HUES48 (cell line): ENCODE measurements around the gene RBMS3.

Experiments used
- H3K27ac ChIP-seq: one replicate; pipeline ENCODE4 v1.7.0; 2013; ENCODE audit warnings: low read depth, low read length, inconsistent platforms
- H3K27me3 ChIP-seq: 2 replicates; pipeline ENCODE4 v1.6.1; 2013; ENCODE audit warnings: mild to moderate bottlenecking, low read length; ENCODE audit not compliant: control insufficient read depth, insufficient read depth
- H3K36me3 ChIP-seq: 2 replicates; pipeline ENCODE4 v1.6.1; 2013; ENCODE audit warnings: low read length; ENCODE audit not compliant: control insufficient read depth, insufficient read depth
- H3K4me1 ChIP-seq: 2 replicates; pipeline ENCODE4 v1.6.1; 2013; ENCODE audit warnings: mild to moderate bottlenecking, low read length; ENCODE audit not compliant: control insufficient read depth, insufficient read depth
- H3K4me3 ChIP-seq: 2 replicates; pipeline ENCODE4 v1.5.1; 2013; ENCODE audit warnings: mild to moderate bottlenecking, low read depth, low read length
- H3K9ac ChIP-seq: 2 replicates; pipeline ENCODE4 v1.6.1; 2013; ENCODE audit warnings: mild to moderate bottlenecking, low read depth, low read length, moderate library complexity
- H3K9me3 ChIP-seq: 2 replicates; pipeline ENCODE4 v1.6.1; 2013; ENCODE audit warnings: low read length; ENCODE audit not compliant: control insufficient read depth, insufficient read depth

Gene RBMS3

GRCh38 chr3:29576181-29576580 is 295.3 kb downstream of the RBMS3 start:
- Histone ChIP-seq H3K4me1 (no peaks in the 10 kb centered on the region), H3K9me3 (no peaks in the 10 kb centered on the region), H3K27me3 (no peaks in the 10 kb centered on the region), H3K4me3 (no peak overlapping the region), H3K36me3 (no peaks in the 10 kb centered on the region), H3K27ac (no peak overlapping the region), H3K9ac (no peak overlapping the region)

DNA sequence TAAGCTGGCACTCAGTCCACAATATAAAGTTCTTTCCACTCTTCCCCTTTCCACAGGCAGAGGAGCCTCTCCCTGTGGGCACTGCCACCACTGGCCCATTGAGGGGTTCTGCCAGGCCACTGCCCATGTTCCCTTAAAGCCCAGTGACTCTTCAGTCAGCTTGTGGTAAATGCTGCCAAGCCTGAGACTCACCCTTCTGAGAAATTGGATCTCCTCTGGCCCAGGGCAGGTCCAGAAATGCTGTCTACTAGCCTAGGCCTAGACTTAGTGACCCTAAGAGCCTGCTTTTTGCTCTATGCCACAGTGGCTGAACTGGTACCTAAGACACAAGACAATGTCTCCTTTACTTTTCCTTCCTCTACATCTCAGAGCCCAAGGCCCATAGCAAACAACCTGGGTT is 295.8 kb downstream of the RBMS3 start:
- H3K36me3 ChIP-seq, result no peaks in the 10 kb centered on the region
- no peaks in the 10 kb centered on the region for H3K9me3 ChIP-seq
- no peak overlapping the region for H3K27ac ChIP-seq
- no peaks in the 10 kb centered on the region for H3K27me3 ChIP-seq
- H3K4me1 ChIP-seq, result no peaks in the 10 kb centered on the region
- no peak overlapping the region for H3K9ac ChIP-seq
- H3K4me3 ChIP-seq, result no peak overlapping the region

DNA sequence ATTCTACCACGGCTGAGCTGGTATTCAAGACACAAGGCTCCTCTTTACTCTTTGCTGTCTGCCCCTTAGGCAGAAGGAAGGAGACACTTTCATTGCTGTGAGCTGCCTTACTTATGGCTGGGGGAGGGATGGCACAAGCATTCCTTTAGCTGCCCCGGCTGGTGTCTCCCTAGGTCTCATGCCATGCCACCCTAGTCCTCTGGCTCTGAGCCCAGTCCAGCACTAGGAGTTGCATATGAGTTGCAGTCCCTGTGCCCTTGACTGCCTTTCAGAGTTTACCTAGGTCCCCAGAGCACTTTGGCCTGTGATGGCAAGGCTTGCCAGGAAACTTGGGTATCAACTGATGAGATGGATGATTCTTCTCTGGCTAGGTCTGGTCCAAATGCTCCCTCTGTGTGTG is 296.4 kb downstream of the RBMS3 start:
- H3K36me3 ChIP-seq, result no peaks in the 10 kb centered on the region
- no peak overlapping the region for H3K27ac ChIP-seq
- no peaks in the 10 kb centered on the region for H3K27me3 ChIP-seq
- H3K4me1 ChIP-seq, result no peaks in the 10 kb centered on the region
- H3K4me3 ChIP-seq, result no peak overlapping the region
- H3K9ac ChIP-seq, result no peak overlapping the region
- no peaks in the 10 kb centered on the region for H3K9me3 ChIP-seq

- no peaks in the 10 kb centered on the region for H3K9me3 ChIP-seq
- H3K36me3 ChIP-seq, result no peaks in the 10 kb centered on the region
- H3K27me3 ChIP-seq, result no peaks in the 10 kb centered on the region
- H3K4me1 ChIP-seq, result no peaks in the 10 kb centered on the region
- H3K27ac ChIP-seq, result no peak overlapping the region
- no peak overlapping the region for H3K9ac ChIP-seq
- no peak overlapping the region for H3K4me3 ChIP-seq
These were observed 300.4 kb downstream of the RBMS3 start for GRCh38 chr3:29581311-29581710.

GRCh38 chr3:29582273-29582672 is 301.4 kb downstream of the RBMS3 start:
- H3K4me1 ChIP-seq, result no peaks in the 10 kb centered on the region
- no peak overlapping the region for H3K9ac ChIP-seq
- no peak overlapping the region for H3K27ac ChIP-seq
- no peaks in the 10 kb centered on the region for H3K27me3 ChIP-seq
- no peak overlapping the region for H3K4me3 ChIP-seq
- no peaks in the 10 kb centered on the region for H3K9me3 ChIP-seq
- H3K36me3 ChIP-seq, result no peaks in the 10 kb centered on the region

GRCh38 chr3:29583861-29584260 is 303.0 kb downstream of the RBMS3 start:
- H3K4me3 ChIP-seq, result no peak overlapping the region
- H3K27me3 ChIP-seq, result no peaks in the 10 kb centered on the region
- H3K27ac ChIP-seq, result no peak overlapping the region
- no peak overlapping the region for H3K9ac ChIP-seq
- no peaks in the 10 kb centered on the region for H3K9me3 ChIP-seq
- no peaks in the 10 kb centered on the region for H3K36me3 ChIP-seq
- no peaks in the 10 kb centered on the region for H3K4me1 ChIP-seq

DNA sequence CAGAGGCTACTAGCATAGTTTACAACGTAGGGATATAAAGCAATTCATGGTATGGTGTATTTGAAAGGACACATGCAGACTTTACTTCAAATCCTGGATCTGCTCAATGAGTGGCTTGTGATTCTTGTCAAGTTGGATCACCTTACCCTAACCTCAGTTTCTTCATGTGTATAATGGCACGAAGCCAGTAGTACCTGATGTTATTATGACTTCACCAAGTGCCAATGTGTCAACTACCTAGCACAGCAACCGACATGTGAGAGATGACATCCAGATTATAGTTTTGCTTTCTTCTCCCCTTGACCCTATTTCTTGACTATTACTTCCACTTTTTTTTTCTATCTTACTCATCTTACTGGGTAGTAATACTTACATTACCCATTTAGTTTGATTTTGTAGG is 304.5 kb downstream of the RBMS3 start:
- Histone ChIP-seq H3K4me3 (no peak overlapping the region), H3K9ac (no peak overlapping the region), H3K9me3 (no peaks in the 10 kb centered on the region), H3K36me3 (no peaks in the 10 kb centered on the region), H3K4me1 (no peaks in the 10 kb centered on the region), H3K27me3 (no peaks in the 10 kb centered on the region), H3K27ac (no peak overlapping the region)

DNA sequence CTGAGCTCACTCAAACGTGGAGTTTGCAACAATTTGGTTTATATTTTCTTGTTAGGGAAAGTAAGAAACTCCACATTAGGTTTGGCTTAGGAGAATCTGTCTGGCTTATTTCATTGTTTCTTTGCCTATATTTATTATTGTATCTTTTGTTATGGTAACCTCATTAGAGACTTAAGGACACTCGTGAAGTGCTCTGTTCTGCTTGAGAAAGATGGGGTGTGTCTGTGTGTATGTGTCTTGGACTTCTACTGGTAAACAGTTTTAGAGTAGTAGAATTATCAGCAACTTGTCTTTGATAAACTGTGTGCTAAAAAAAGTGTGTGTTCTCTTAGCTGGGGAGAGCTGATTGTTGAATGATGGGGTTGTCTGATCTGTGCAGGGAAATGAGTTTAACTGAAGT is 306.5 kb downstream of the RBMS3 start:
- H3K27me3 ChIP-seq, result no peaks in the 10 kb centered on the region
- H3K4me1 ChIP-seq, result no peaks in the 10 kb centered on the region
- no peaks in the 10 kb centered on the region for H3K36me3 ChIP-seq
- H3K9ac ChIP-seq, result no peak overlapping the region
- H3K4me3 ChIP-seq, result no peak overlapping the region
- H3K27ac ChIP-seq, result no peak overlapping the region
- no peaks in the 10 kb centered on the region for H3K9me3 ChIP-seq

- no peak overlapping the region for H3K27ac ChIP-seq
- H3K27me3 ChIP-seq, result no peaks in the 10 kb centered on the region
- no peaks in the 10 kb centered on the region for H3K4me1 ChIP-seq
- no peak overlapping the region for H3K4me3 ChIP-seq
- H3K9ac ChIP-seq, result no peak overlapping the region
- no peaks in the 10 kb centered on the region for H3K36me3 ChIP-seq
- H3K9me3 ChIP-seq, result no peaks in the 10 kb centered on the region
These were observed 309.1 kb downstream of the RBMS3 start for GRCh38 chr3:29590012-29590411.

DNA sequence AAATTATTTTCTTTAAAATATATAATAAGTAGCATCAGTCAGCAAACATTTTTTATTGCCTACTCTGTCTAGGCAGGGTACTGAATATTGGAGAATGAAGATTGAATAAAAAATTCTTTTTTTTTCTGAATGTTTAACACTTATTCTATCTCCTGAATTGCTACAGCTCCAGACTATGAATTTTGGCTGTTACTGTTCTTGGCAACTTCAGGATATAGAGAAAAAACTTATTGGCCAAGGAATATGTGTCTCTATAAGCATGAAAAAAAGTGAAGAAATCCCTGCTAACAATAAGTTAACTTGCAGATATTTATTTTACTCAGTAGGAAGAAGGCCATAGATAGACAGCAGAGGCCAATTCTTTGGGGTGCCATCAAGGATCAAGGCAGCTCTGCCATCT is 309.6 kb downstream of the RBMS3 start:
- H3K4me1 ChIP-seq, result no peaks in the 10 kb centered on the region
- H3K9me3 ChIP-seq, result no peaks in the 10 kb centered on the region
- no peaks in the 10 kb centered on the region for H3K27me3 ChIP-seq
- no peak overlapping the region for H3K9ac ChIP-seq
- H3K27ac ChIP-seq, result no peak overlapping the region
- H3K4me3 ChIP-seq, result no peak overlapping the region
- H3K36me3 ChIP-seq, result no peaks in the 10 kb centered on the region

- H3K27ac ChIP-seq, result no peak overlapping the region
- H3K9ac ChIP-seq, result no peak overlapping the region
- H3K27me3 ChIP-seq, result no peaks in the 10 kb centered on the region
- no peaks in the 10 kb centered on the region for H3K36me3 ChIP-seq
- H3K4me3 ChIP-seq, result no peak overlapping the region
- no peaks in the 10 kb centered on the region for H3K4me1 ChIP-seq
- no peaks in the 10 kb centered on the region for H3K9me3 ChIP-seq
These were observed 310.7 kb downstream of the RBMS3 start for GRCh38 chr3:29591579-29591978.

- H3K4me3 ChIP-seq, result no peak overlapping the region
These were observed 312.9 kb downstream of the RBMS3 start for GRCh38 chr3:29593802-29594201.

More at GRCh38 chr3:29593802-29594201, 312.9 kb downstream of the RBMS3 start:
- Histone ChIP-seq H3K27me3 (no peaks in the 10 kb centered on the region), H3K9ac (no peak overlapping the region), H3K27ac (no peak overlapping the region), H3K9me3 (no peaks in the 10 kb centered on the region), H3K4me1 (no peaks in the 10 kb centered on the region), H3K36me3 (no peaks in the 10 kb centered on the region)
